Activated T-helper 2 cell treated with anti-CD3 and anti-CD28 coated beads, Interferon-gamma antibody, Interleukin-2, Interleukin-4, amounts not matched to agents 10 μg/mL and 5 μg/mL and 100 μg/mL, durations not matched to agents 14 hours and 24 hours and 36 hours (primary cell): ENCODE data around the gene SNX4. TPM values are rescaled to one million over a fixed set of nuclear protein-coding genes. Genes with fewer than 3 reads are reported as not detected.
A peak's percentile ranks its signal among the peaks of the same experiment; 100 is the strongest.

ENCODE experiments used
- DNase-seq: peaks from one replicate; pipeline ENCODE4 v3.0.0; 2021; ENCODE audit warnings: low spot score
- H3K27ac Mint-ChIP-seq: one replicate; pipeline ENCODE4 v1.8.0; 2021; ENCODE audit warnings: mixed read lengths
- H3K27me3 Mint-ChIP-seq: one replicate; pipeline ENCODE4 v1.8.0; 2021; ENCODE audit warnings: low read depth, mixed read lengths
- H3K36me3 Mint-ChIP-seq: one replicate; pipeline ENCODE4 v1.8.0; 2021; ENCODE audit warnings: low read depth, mixed read lengths
- H3K4me1 Mint-ChIP-seq: one replicate; pipeline ENCODE4 v1.8.0; 2021; ENCODE audit warnings: low read depth, mixed read lengths
- H3K4me3 Mint-ChIP-seq: one replicate; pipeline ENCODE4 v1.8.0; 2021; ENCODE audit warnings: low read depth, mild to moderate bottlenecking, moderate library complexity, mixed read lengths
- H3K9me3 Mint-ChIP-seq: one replicate; pipeline ENCODE4 v1.8.0; 2021; ENCODE audit warnings: mixed read lengths
- intact Hi-C: fragments of 100-400 bp; cut with micrococcal nuclease; formaldehyde crosslinking; loops from one replicate; pipeline ENCODE4 v1.15.1; 2023
- total RNA-seq: library from RNA; stranded (reverse); gene quantifications from 2 replicates; pipeline ENCODE4 v1.2.3, GENCODE V29; 2022

The SNX4 gene
- total RNA-seq, 1 donor from 2014 or later: 46.3 TPM

GRCh38 chr3:125440970-125441369, 79.0 kb downstream of the SNX4 start:
- Mint-ChIP-seq H3K4me1 (no peaks in the 10 kb centered on the region), H3K36me3 (peaks cover 5% of the 10 kb centered on the region), H3K27me3 (peaks cover 4% of the 10 kb centered on the region), H3K9me3 (no peaks in the 10 kb centered on the region), H3K4me3 (no peak overlapping the region), H3K27ac (no peak overlapping the region)
- no peak for DNase-seq
- intact Hi-C loops: no loop called here

GRCh38 chr3:125440559-125440955, 79.4 kb downstream of the SNX4 start:
- DNase-seq: no peak
- intact Hi-C loops: no loop called here
- Mint-ChIP-seq H3K27me3 (peaks cover 4% of the 10 kb centered on the region), H3K27ac (no peak overlapping the region), H3K36me3 (peaks cover 3% of the 10 kb centered on the region), H3K4me3 (no peak overlapping the region), H3K9me3 (no peaks in the 10 kb centered on the region), H3K4me1 (no peaks in the 10 kb centered on the region)

- Mint-ChIP-seq H3K4me3 (no peak overlapping the region), H3K4me1 (peaks cover 2% of the 10 kb centered on the region), H3K27ac (no peak overlapping the region), H3K27me3 (peaks cover 4% of the 10 kb centered on the region), H3K36me3 (no peaks in the 10 kb centered on the region), H3K9me3 (no peaks in the 10 kb centered on the region)
- DNase-seq: peak; percentile 34
- intact Hi-C loops: loop anchor here (1.0 to 10.0 kb wide), 6 partner anchors 123 to 677 kb away; no protein-coding TSS in a partner anchor
Measured at GRCh38 chr3:125437631-125438435, 82.2 kb downstream of the SNX4 start.

- Mint-ChIP-seq H3K4me3 (no peak overlapping the region), H3K27ac (no peak overlapping the region), H3K27me3 (peaks cover 4% of the 10 kb centered on the region), H3K36me3 (no peaks in the 10 kb centered on the region), H3K4me1 (peaks cover 2% of the 10 kb centered on the region), H3K9me3 (no peaks in the 10 kb centered on the region)
- intact Hi-C loops: loop anchor here (1.0 to 10.0 kb wide), 4 partner anchors 122 to 509 kb away; no protein-coding TSS in a partner anchor
- DNase-seq: no peak
Measured at GRCh38 chr3:125436921-125437320, 83.1 kb downstream of the SNX4 start.

GRCh38 chr3:125435231-125435630, 84.8 kb downstream of the SNX4 start:
- Mint-ChIP-seq H3K4me1 (peaks cover 2% of the 10 kb centered on the region), H3K36me3 (no peaks in the 10 kb centered on the region), H3K4me3 (no peak overlapping the region), H3K27me3 (peaks cover 4% of the 10 kb centered on the region), H3K27ac (no peak overlapping the region), H3K9me3 (no peaks in the 10 kb centered on the region)
- DNase-seq: no peak
- intact Hi-C loops: loop anchor here (5.0 to 10.0 kb wide), 3 partner anchors 120 to 283 kb away; no protein-coding TSS in a partner anchor

GRCh38 chr3:125434582-125435011, 85.4 kb downstream of the SNX4 start:
- Mint-ChIP-seq H3K27ac (no peak overlapping the region), H3K4me1 (peaks cover 2% of the 10 kb centered on the region), H3K9me3 (no peaks in the 10 kb centered on the region), H3K27me3 (peaks cover 4% of the 10 kb centered on the region), H3K36me3 (no peaks in the 10 kb centered on the region), H3K4me3 (no peak overlapping the region)
- intact Hi-C loops: loop anchor here (5.0 to 10.0 kb wide), 3 partner anchors 120 to 282 kb away; no protein-coding TSS in a partner anchor
- DNase-seq: no peak

GRCh38 chr3:125433611-125434041, 86.4 kb downstream of the SNX4 start:
- Mint-ChIP-seq H3K27ac (no peak overlapping the region), H3K36me3 (no peaks in the 10 kb centered on the region), H3K9me3 (no peaks in the 10 kb centered on the region), H3K4me1 (peaks cover 2% of the 10 kb centered on the region), H3K27me3 (peaks cover 1% of the 10 kb centered on the region), H3K4me3 (no peak overlapping the region)
- intact Hi-C loops: loop anchor here (10.0 kb wide), 2 partner anchors 119 to 151 kb away; no protein-coding TSS in a partner anchor
- no peak for DNase-seq

GRCh38 chr3:125433091-125433534, 86.9 kb downstream of the SNX4 start:
- Mint-ChIP-seq H3K4me1 (peaks cover 2% of the 10 kb centered on the region), H3K27ac (no peak overlapping the region), H3K9me3 (no peaks in the 10 kb centered on the region), H3K4me3 (no peak overlapping the region), H3K36me3 (no peaks in the 10 kb centered on the region), H3K27me3 (peaks cover 2% of the 10 kb centered on the region)
- intact Hi-C loops: loop anchor here (10.0 kb wide), 2 partner anchors 118 to 152 kb away; no protein-coding TSS in a partner anchor
- no peak for DNase-seq

- Mint-ChIP-seq H3K27me3 (peaks cover 6% of the 10 kb centered on the region), H3K9me3 (no peaks in the 10 kb centered on the region), H3K36me3 (no peaks in the 10 kb centered on the region), H3K27ac (no peak overlapping the region), H3K4me1 (peaks cover 2% of the 10 kb centered on the region), H3K4me3 (no peak overlapping the region)
- no peak for DNase-seq
- intact Hi-C loops: loop anchor here (10.0 kb wide), 2 partner anchors 117 to 153 kb away; no protein-coding TSS in a partner anchor
Measured at GRCh38 chr3:125431912-125432790, 87.9 kb downstream of the SNX4 start.

GRCh38 chr3:125431391-125431790, 88.6 kb downstream of the SNX4 start:
- intact Hi-C loops: loop anchor here (10.0 kb wide), 2 partner anchors 117 to 153 kb away; no protein-coding TSS in a partner anchor
- DNase-seq: no peak
- no peak overlapping the region for H3K4me3 Mint-ChIP-seq
- no peak overlapping the region for H3K27ac Mint-ChIP-seq
- peaks cover 4% of the 10 kb centered on the region for H3K27me3 Mint-ChIP-seq
- peaks cover 2% of the 10 kb centered on the region for H3K4me1 Mint-ChIP-seq
- H3K9me3 Mint-ChIP-seq: no peaks in the 10 kb centered on the region
- H3K36me3 Mint-ChIP-seq: no peaks in the 10 kb centered on the region

GRCh38 chr3:125428216-125428830, 91.7 kb downstream of the SNX4 start:
- no peaks in the 10 kb centered on the region for H3K4me1 Mint-ChIP-seq
- H3K9me3 Mint-ChIP-seq: no peaks in the 10 kb centered on the region
- H3K36me3 Mint-ChIP-seq: no peaks in the 10 kb centered on the region
- no peak overlapping the region for H3K27ac Mint-ChIP-seq
- DNase-seq: no peak
- no peak overlapping the region for H3K4me3 Mint-ChIP-seq
- H3K27me3 Mint-ChIP-seq: peaks cover 4% of the 10 kb centered on the region
- intact Hi-C loops: no loop called here

GRCh38 chr3:125418306-125418705, 101.7 kb downstream of the SNX4 start:
- H3K36me3 Mint-ChIP-seq: no peaks in the 10 kb centered on the region
- DNase-seq: no peak
- intact Hi-C loops: no loop called here
- H3K27me3 Mint-ChIP-seq: peaks cover 6% of the 10 kb centered on the region
- no peak overlapping the region for H3K4me3 Mint-ChIP-seq
- H3K4me1 Mint-ChIP-seq: no peaks in the 10 kb centered on the region
- H3K27ac Mint-ChIP-seq: no peak overlapping the region
- no peaks in the 10 kb centered on the region for H3K9me3 Mint-ChIP-seq
